HepG2 (cell line): ENCODE data around the gene RBM14. TPM values are rescaled to one million over a fixed set of nuclear protein-coding genes. Genes with fewer than 3 reads are reported as not detected.
A peak's percentile ranks its signal among the peaks of the same experiment; 100 is the strongest.

Source experiments
- ARNTL ChIP-seq: sonication (generic); formaldehyde crosslinking; IDR thresholded peaks from 2 replicates; pipeline ENCODE4 v1.4.0; 2020; ENCODE audit warnings: mild to moderate bottlenecking, missing genetic modification reagents
- HNF4A ChIP-seq: sonication (generic); formaldehyde crosslinking; IDR thresholded peaks from 2 replicates; pipeline ENCODE4 v1.4.0; 2020; ENCODE audit warnings: missing genetic modification reagents
- HOXA3 ChIP-seq: sonication (generic); formaldehyde crosslinking; IDR thresholded peaks from 2 replicates; pipeline ENCODE4 v1.5.0; 2020; ENCODE audit warnings: missing genetic modification reagents
- KMT2B ChIP-seq: IDR thresholded peaks from 2 replicates; pipeline ENCODE4 v1.6.1; 2016; ENCODE audit warnings: missing genetic modification reagents, missing compliant biosample characterization
- MAZ ChIP-seq, 2 experiments: sonication (generic) in 1 of 2; formaldehyde crosslinking in 1 of 2; IDR thresholded peaks; 2 replicates each; pipeline versions ENCODE4 v1.5.0 to v1.6.1; 2012 to 2020; ENCODE audit warnings: low read depth in 2 of 2, mild to moderate bottlenecking in 2 of 2, borderline replicate concordance in 1 of 2, improper control_type of control experiment in 1 of 2, low read length in 1 of 2, missing genetic modification reagents in 1 of 2, moderate library complexity in 1 of 2
- MBNL3 ChIP-seq: fragments of 250-450 bp; sonication (Bioruptor Pico); conservative IDR thresholded peaks from 2 replicates; pipeline ENCODE4 v1.8.0; 2022; ENCODE audit warnings: mild to moderate bottlenecking, inconsistent platforms
- NFATC3 ChIP-seq: sonication (generic); formaldehyde crosslinking; IDR thresholded peaks from 2 replicates; pipeline ENCODE4 v1.5.1; 2020; ENCODE audit warnings: mild to moderate bottlenecking, missing genetic modification reagents
- NR2C2 ChIP-seq: sonication (generic); formaldehyde crosslinking; IDR thresholded peaks from 2 replicates; pipeline ENCODE4 v1.4.0; 2020; ENCODE audit warnings: missing genetic modification reagents, mild to moderate bottlenecking, moderate library complexity, borderline replicate concordance
- RXRA ChIP-seq: sonication (generic); formaldehyde crosslinking; IDR thresholded peaks from 2 replicates; pipeline ENCODE4 v1.5.1; 2020; ENCODE audit warnings: missing genetic modification reagents
- TFDP2 ChIP-seq: sonication (generic); formaldehyde crosslinking; IDR thresholded peaks from 2 replicates; pipeline ENCODE4 v1.4.0; 2020; ENCODE audit warnings: missing genetic modification reagents
- TP53 ChIP-seq: sonication (generic); formaldehyde crosslinking; conservative IDR thresholded peaks from 2 replicates; pipeline ENCODE4 v1.4.0; 2020; ENCODE audit warnings: missing genetic modification reagents
- UBTF ChIP-seq: sonication (generic); formaldehyde crosslinking; IDR thresholded peaks from 2 replicates; pipeline ENCODE4 v1.4.0; 2020; ENCODE audit warnings: mild to moderate bottlenecking, missing genetic modification reagents
- ZFP91 ChIP-seq: sonication (generic); formaldehyde crosslinking; IDR thresholded peaks from 2 replicates; pipeline ENCODE4 v1.9.0; 2022; ENCODE audit warnings: missing genetic modification reagents, mild to moderate bottlenecking, borderline replicate concordance
- ZNF382 ChIP-seq: sonication (generic); formaldehyde crosslinking; IDR thresholded peaks from 2 replicates; pipeline ENCODE4 v1.5.0; 2020; ENCODE audit warnings: missing genetic modification reagents, mild to moderate bottlenecking, borderline replicate concordance
- ZNF543 ChIP-seq: sonication (generic); formaldehyde crosslinking; IDR thresholded peaks from 2 replicates; pipeline ENCODE4 v1.4.0; 2020; ENCODE audit warnings: mild to moderate bottlenecking, missing genetic modification reagents
- ZNF850 ChIP-seq: sonication (generic); formaldehyde crosslinking; conservative IDR thresholded peaks from 2 replicates; pipeline ENCODE4 v1.9.0; 2021; ENCODE audit warnings: mild to moderate bottlenecking, missing genetic modification reagents
- polyA plus RNA-seq, 8 experiments: library from polyadenylated mRNA; depleted of rRNA in 3 of 8; stranded (reverse) in 7 of 8; unstranded in 1 of 8; fragments of >200 nt; fragmentation: Illumina TruSeq in 4 of 8; extraction: Trizol in 4 of 8; gene quantifications; 2 replicates each; pipeline versions ENCODE4 v1.2.1 to v1.2.3, GENCODE V29; 2011 to 2016; ENCODE audit warnings: low read depth in 4 of 8, missing spikeins in 1 of 8, mixed read lengths in 1 of 8; ENCODE audit not compliant: insufficient read depth in 1 of 8
- total RNA-seq, 5 experiments: library from RNA; depleted of rRNA; stranded (reverse); fragments of >200 nt; fragmentation: Illumina TruSeq; extraction: Trizol; gene quantifications; 2 replicates each; pipeline ENCODE4 v1.2.3, GENCODE V29; 2016; ENCODE audit warnings: low read depth in 1 of 5
- TF ChIP-seq, protein P1 (sequence below): sonication (generic); formaldehyde crosslinking; IDR thresholded peaks from 2 replicates; pipeline ENCODE4 v1.8.0; 2022; ENCODE audit warnings: mild to moderate bottlenecking, missing genetic modification reagents
- TF ChIP-seq, protein P2 (sequence below): sonication (generic); formaldehyde crosslinking; IDR thresholded peaks from 2 replicates; pipeline ENCODE4 v1.4.0; 2020; ENCODE audit warnings: missing genetic modification reagents, borderline replicate concordance

The RBM14 gene
- total and polyA plus RNA-seq, 2 of the 13 experiments (the other 11 are each of a cell fraction or from before 2014, with no cell fraction given) = 12.7 to 44.1 TPM

DNA sequence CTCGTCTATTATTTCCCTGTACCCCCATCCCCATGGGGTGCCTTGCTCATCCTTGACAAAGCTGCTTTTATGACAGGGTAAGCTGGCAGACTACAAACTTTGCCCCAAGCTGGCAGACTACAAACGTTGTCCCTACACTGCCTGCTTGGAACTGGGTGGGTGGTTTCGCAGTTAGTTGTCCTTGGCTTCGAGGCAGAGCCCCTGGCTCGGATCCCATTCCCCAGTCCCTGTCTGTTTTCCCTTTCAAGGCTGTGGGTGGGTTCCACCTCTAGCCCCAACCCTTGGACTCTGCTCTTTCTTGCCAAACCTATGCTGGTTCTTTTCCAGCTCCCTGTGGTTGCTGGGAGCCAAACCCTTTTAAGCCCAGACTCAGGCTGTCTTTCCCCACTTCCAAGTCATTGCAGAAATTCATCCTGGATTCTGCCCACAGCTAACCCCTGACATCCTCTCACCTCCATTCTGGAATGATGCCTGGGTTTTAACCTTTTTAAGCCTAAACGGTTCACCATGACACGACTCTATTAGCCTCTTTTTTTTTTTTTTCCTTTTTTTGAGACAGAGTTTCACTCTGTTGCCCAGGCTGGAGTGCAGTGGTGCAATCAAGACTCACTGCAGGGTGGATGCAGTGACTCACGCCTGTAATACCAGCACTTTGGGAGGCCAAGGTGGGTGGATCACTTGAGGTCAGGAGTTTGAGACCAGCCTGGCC lies 9.2 kb upstream of the RBM14 start (continued):
- TF ChIP-seq MAZ (IDR thresholded peaks at IDR 0.05; ENCODE audit: borderline replicate concordance, low read depth, low read length) = no peak
- no peak for TF ChIP-seq MAZ (CRISPR knock-in tag; IDR thresholded peaks at IDR 0.05; ENCODE audit: low read depth)
- TF ChIP-seq ZFP91 (CRISPR knock-in tag) = 0 out of 2 replicates have a peak, but pooled peaks have one; percentile 32
- TF ChIP-seq RXRA (CRISPR knock-in tag) = no peak
- no peak for TF ChIP-seq MBNL3
- TF ChIP-seq, protein P1, sequence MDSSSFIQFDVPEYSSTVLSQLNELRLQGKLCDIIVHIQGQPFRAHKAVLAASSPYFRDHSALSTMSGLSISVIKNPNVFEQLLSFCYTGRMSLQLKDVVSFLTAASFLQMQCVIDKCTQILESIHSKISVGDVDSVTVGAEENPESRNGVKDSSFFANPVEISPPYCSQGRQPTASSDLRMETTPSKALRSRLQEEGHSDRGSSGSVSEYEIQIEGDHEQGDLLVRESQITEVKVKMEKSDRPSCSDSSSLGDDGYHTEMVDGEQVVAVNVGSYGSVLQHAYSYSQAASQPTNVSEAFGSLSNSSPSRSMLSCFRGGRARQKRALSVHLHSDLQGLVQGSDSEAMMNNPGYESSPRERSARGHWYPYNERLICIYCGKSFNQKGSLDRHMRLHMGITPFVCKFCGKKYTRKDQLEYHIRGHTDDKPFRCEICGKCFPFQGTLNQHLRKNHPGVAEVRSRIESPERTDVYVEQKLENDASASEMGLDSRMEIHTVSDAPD (CRISPR knock-in tag) = no peak; the same call in 1 of the 2 replicates
- no peak for TF ChIP-seq TP53
- TF ChIP-seq ZNF382 (CRISPR knock-in tag) = no peak
- no peak for TF ChIP-seq TFDP2 (CRISPR knock-in tag)
- no peak for TF ChIP-seq KMT2B
- peak; percentile 29; the same call in 1 of the 2 replicates for TF ChIP-seq HOXA3 (CRISPR knock-in tag)
- TF ChIP-seq NR2C2 (CRISPR knock-in tag) = no peak; the same call in 1 of the 2 replicates
- no peak for TF ChIP-seq UBTF (CRISPR knock-in tag)
- no peak for TF ChIP-seq ZNF543 (CRISPR knock-in tag)
- TF ChIP-seq HNF4A (CRISPR knock-in tag) = peak; percentile 93
- TF ChIP-seq, protein P2, sequence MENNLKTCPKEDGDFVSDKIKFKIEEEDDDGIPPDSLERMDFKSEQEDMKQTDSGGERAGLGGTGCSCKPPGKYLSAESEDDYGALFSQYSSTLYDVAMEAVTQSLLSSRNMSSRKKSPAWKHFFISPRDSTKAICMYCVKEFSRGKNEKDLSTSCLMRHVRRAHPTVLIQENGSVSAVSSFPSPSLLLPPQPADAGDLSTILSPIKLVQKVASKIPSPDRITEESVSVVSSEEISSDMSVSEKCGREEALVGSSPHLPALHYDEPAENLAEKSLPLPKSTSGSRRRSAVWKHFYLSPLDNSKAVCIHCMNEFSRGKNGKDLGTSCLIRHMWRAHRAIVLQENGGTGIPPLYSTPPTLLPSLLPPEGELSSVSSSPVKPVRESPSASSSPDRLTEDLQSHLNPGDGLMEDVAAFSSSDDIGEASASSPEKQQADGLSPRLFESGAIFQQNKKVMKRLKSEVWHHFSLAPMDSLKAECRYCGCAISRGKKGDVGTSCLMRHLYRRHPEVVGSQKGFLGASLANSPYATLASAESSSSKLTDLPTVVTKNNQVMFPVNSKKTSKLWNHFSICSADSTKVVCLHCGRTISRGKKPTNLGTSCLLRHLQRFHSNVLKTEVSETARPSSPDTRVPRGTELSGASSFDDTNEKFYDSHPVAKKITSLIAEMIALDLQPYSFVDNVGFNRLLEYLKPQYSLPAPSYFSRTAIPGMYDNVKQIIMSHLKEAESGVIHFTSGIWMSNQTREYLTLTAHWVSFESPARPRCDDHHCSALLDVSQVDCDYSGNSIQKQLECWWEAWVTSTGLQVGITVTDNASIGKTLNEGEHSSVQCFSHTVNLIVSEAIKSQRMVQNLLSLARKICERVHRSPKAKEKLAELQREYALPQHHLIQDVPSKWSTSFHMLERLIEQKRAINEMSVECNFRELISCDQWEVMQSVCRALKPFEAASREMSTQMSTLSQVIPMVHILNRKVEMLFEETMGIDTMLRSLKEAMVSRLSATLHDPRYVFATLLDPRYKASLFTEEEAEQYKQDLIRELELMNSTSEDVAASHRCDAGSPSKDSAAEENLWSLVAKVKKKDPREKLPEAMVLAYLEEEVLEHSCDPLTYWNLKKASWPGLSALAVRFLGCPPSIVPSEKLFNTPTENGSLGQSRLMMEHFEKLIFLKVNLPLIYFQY (CRISPR knock-in tag) = no peak
- no peak for TF ChIP-seq NFATC3 (CRISPR knock-in tag)
- TF ChIP-seq ZNF850 = no peak
- no peak for TF ChIP-seq ARNTL
